HG02973 (cell line): ENCODE results near the gene ARMC6.
A peak's percentile ranks its signal among the peaks of the same experiment; 100 is the strongest.

Experiments used
- ATAC-seq: cut with Tn5 transposase; IDR thresholded peaks from one replicate; pipeline ENCODE4 v1.9.1; 2021; ENCODE audit warnings: moderate library complexity; ENCODE audit not compliant: unreplicated experiment

ARMC6 gene

DNA sequence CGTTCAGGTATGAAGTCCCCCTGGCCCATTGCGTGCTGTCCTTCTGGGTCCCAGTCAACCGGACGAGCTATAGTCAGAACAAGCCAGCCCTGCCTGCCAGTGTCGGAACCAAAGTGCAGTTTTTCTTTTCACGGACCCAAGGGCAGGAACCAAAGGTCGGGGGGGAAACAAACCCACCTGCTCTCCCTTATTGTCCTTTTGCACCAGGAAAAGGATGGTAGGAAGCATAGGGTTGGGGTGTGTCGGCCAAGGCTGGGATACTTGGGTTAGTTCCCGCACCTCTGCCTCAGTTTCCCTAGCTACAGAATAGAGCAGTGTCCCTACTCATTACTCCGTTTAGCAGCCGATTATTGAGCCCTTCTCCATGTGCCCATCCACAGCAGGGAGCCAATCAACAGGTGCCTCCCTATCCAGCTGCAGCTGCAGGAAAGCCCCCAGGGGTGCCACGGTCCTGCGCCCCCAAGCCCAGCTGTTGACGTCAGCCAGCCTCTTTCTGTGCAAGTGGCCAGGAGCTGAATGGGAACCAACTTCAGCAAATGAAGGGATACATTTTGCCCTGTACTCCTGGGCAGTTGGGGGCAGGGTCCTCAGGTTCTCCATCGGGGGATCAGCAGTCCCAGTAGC lies 21.0 kb downstream of the ARMC6 start:
- no peak for ATAC-seq

DNA sequence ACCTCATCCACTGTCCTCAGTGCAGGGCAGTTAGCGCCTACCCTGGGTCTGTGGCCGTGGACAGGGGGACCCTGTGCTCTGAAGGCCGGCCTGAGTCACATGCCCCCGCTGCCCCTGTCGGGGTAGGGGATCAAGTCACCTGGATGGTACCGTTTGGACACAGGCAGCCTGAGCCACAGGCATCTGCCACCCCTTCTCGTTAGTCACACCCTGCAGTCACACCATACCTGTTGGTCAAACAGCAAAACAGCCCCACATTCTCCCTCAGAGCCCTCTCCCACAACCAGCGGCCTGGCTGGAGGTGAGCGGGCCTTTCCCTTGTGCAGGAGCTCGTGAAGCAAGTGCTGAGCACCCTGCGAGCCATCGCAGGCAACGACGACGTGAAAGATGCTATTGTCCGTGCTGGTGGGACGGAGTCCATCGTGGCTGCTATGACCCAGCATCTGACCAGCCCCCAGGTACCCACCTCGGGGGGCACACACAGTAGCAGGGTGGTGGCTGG lies 21.6 kb downstream of the ARMC6 start:
- ATAC-seq, result no peak

- no peak for ATAC-seq
Observed at GRCh38 chr19:19055701-19056100, 22.3 kb downstream of the ARMC6 start.

DNA sequence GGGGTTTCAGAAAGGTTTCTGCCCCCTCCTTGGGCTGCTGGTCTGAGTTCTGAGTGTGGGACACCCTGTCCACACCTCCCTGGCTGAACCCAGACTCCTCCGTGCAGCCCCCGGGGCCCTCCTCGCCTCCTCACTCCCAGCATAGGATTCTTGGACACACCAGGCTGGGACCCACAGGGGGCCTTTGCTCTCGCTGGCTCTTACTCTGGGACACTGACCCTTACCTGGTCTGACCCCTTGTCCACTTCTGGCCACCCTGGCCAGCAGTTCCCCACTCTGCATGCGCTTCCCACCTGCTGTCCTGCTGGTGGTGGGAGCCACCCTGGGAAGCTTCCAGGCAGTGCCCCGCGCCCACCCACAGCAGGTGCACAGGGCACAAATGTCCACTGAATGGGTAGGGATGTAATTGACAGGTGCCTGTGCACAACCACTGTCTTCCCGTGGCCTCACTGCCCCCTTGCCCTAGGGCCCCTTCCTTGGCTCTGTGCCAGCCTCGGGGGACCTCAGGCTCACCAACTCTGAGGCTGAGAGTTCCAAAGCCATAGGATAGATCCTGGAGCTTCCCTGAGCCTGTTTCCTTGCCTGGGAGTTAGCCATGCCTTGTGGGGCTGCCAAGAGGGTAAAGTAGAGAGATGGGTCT lies 23.4 kb downstream of the ARMC6 start:
- ATAC-seq, result no peak

GRCh38 chr19:19057317-19057716 lies 23.9 kb downstream of the ARMC6 start:
- ATAC-seq, result no peak

GRCh38 chr19:19057720-19058119 lies 24.3 kb downstream of the ARMC6 start:
- ATAC-seq, result no peak

DNA sequence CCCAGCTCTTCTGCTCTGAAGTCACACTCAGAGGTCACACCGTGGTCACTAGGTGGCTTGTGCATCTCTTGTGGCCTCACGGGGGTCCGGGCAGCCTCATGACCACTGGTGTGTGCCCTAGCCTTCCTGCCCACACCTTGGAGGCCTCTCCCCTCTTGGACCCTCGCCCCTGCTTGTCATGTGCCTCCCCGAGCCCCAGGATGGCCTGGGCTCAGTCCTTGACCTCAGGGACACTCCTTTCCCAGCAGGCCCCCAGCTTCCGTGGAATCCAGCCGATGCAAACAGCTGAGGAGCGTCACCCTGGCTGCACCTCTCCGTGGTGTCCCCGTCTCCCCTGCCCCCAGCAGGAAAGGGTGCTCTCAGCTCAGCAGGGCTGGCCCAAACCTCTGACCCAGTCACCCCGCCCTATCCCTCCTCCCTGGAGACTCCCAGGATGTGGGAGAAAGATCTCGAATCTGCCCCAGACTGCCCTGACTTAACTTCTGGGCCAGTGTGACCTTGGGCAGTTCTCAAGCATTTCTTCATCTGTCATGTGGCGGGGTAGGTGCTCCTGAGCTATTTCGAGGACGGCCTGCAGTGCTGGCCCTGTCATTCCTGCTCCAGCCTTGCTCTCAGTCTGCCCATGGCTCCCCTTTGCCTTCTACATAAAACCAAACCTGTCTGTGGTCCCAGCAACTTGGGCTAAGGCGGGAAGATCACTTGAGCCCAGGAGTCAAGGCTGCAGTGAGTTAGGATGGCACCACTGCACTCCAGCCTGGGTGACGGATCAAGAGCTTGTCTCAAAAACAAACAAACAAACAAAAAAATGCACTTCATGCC lies 25.8 kb downstream of the ARMC6 start:
- no peak for ATAC-seq

DNA sequence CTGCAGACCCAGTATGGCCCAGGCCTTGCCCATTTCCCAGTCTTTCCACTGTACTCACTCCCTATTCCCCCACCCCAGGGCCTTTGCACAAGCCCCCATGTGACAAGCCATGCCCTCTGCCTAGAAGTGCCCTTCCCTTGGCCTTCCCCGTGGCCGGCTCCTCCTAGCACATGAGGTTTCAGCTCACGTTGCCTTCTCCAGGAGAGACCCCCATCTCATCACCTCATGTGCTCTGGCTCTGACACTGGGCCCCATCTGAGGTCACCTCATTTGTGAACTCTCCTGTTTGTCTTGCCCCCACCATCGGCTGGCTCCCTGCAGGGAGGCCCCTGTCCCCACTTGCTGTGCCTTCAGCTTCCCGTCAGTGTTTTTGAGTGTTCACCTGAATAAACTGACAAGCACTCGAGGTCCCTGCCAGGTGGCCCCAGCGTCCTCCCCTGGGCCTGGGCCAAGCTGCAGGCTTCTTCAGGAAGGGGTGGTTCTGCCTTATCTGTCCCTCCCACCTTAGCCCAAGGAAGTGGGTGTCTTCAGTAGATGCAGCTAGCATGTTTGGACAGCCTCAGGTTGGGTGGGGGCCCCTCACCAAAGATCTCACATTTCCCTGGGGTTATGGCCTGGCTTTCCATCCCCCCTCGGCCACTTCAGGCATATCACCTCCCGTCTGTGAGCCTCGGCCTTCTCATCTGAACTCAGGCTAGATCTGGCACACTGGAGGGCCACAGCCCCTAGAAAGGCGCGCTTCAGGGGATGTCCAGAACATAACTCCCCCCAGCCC lies 26.6 kb downstream of the ARMC6 start:
- no peak for ATAC-seq

DNA sequence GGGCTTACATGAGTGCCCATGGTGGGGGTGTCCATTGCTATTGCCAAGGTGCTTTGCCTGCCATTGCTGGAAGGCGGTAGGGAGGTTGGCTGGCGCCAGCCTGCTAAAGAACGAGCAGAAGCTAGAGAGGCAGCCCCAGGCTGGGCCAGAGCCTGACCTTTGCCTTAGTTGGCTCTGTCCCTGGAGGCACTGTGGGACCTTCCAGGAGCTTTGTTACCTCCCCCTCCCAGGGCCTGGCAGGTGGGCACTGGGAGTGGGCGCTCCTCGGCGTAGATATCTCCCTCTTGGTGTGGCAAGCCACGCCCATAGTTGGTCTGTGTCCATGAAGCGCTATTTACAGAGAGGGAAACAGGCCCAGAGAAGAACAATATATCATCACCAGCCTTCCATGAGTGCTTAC lies 28.1 kb downstream of the ARMC6 start:
- ATAC-seq, result no peak

- ATAC-seq, result no peak
Observed at GRCh38 chr19:19062454-19063182, 29.2 kb downstream of the ARMC6 start.

DNA sequence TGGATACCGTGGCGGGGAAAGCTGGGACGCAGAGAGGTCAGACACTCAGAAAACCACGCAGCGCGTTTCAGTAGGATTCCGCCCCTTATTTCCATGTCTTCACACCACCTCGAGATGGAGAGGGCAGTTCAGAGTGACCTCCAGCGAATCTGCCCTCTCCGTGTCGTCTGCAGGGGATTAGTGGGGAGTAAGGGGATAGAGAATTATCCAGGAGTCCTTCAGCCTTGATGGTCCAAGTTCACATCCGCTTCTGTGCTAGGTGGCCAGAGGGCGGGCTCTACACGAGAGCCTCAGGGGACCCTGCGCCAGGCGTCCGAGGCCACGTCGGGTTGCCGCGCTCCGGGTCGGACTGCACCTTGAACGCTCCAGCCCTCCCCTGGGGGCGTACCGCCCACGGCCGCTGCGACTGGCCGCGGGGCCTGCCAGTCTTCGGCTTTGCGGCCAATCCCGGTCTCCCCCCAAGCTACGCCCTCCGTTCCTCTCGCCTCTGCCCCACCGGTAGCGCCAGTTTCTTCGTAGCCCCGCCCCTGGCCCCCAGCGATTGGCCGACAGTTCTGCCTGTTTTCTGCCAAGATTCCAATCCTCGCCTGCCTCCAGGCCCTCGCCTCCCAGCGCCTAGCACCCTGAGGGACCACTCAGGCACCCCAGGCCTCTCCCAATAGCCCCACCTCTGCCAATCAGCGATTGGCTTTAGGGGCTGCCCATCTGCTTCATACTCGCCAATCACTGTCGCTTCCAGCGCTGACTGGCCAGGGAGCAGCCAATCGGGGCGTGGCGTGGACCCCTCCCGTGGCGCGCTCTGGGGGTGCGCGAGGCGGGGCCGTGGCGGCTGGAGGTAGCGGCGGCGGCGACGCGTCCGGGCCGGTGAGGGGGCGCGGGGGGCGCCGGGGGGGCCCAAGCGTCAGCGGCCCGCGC lies 30.0 kb downstream of the ARMC6 start, which contains the start of gene SLC25A42:
Gene SLC25A42, plus strand, starts transcription at position 812 of the 915 bp plus-strand sequence. CDS start 32,131 bp downstream, outside the sequence.
- peak; percentile 88 for ATAC-seq

DNA sequence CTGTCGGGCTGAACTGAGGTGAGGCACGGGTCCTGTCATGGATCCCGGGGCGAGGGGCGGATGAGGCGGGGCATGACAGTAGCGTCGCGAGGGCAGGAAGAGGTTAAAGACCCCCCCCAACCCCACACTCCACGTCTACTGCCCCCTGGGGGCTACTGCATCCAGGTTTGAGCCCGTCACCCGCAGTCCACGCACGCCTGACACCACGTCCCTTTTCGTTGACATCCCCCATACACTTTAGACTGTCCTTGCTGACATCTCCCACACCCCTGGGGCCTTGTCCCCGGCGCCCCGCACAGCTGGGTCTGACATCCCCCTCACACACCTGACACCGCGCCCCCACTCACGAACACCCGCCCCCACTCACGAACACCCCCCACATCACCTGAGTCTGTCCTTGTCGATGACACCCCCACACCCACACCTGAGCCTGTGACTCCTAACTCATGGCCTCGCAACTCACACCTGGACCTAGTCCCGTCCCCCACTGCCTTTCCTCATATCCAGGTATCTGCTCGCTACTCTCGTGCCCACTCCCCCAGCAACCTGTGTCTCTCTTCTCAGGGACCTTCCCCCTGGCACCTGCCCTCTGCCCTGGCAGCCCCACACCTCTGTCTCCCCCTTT lies 30.8 kb downstream of the ARMC6 start:
- no peak for ATAC-seq

DNA sequence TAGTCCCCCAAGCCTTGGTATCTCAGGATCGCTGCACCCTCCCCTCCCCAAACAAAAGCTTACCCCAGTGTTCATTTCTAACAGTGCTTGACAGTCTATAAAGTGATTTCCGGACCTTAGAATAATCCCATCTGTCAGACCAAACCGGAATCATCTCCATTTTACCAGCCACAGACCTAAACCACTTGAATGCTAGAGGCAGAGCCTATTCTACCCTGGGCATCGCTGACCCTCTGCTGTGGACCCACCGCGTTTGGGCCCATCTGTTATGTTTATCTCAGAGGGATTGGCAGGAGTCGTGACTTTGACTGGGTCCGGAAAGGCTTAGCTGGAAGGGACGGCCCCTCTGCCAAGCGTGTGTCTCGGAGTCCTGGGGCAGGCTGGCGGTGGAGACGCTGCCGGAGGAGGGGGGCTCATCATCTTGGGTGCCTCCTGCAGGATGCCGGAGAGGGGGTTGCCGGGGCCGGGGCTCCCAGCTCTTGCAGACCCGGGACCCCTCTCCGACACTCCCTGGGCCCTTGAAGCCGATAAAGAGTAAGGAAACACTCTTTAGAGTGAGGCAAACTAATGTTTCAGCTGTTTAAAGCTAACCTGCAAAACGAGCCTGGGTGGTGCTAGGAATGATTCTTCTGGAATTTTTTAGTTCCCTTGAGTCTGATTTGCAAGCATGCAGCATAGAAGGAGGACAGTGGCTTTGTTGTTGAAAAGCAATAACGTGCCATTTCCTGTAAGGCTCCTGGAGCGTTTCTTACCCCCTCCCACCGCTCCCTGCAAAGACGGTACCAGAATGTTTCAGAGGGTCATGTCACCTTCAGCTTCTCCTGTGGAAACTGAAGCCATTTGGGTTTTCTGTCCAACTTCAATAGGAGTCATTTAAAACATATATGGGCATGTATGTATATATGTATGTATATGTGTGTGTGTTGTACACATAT lies 31.7 kb downstream of the ARMC6 start:
- no peak for ATAC-seq

GRCh38 chr19:19067276-19068072 lies 34.1 kb downstream of the ARMC6 start:
- no peak for ATAC-seq

DNA sequence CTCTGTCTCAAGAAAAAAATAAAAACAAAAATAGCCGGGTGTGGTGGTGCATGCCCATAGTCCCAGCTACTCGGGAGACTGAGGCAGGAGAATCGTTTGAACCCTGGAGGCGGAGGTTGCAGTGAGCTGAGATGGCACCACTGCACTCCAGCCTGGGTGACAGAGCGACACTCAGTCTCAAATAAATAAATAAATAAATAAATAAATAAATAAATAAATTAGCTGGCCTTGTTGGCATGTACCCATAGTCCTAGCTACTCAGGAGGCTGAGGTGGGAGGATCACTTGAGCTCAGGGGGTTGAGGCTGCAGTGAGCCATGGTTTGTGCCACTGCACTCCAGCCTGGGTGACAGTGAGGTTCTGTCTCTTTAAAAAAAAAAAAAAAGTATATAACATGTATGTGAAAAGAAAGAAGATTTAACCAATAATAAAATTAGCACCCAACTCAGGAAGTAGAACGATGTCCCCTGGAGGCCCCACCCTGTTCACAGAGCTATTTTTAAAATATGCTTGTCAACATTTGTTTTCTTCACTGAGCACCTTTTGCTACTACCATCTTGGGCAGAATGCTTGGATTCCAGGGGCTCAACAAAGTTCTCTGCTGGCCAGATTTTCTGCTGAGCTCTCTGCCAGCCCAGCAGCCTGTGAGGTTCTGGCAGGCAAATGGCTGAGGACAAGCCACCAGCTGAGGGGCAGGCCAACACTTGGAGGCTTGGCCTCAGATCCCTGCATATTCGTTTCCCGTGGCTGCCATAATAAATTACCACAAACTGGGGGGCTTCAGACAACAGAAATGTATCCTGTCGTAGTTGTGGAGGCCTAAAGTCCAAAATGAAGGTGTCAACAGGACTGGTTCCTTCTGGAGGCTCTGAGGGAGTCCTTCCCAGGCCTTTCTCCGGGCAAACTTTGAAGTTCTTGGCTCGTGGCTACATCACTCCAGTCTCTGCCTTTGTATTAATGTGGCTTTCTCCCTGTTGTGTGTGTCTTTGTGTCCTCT lies 35.6 kb downstream of the ARMC6 start:
- ATAC-seq, result no peak

DNA sequence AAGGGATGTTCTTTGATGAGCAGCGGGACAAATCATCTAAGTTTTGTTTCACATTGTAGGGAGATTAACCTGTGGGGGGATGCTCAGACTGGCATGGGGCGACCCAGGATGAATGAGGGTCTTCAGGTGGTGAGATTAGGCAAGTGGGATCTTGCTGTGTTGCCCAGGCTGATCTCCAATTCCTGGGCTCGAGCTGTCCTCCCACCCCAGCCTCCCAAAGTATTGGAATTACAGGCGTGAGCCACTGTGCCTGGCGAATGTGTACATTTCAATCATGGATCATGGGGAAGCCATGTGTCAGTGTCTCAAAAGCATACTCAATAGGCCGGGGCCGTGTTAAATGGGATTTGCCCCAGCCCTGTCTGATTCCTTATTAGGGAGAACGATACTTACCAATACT lies 38.5 kb downstream of the ARMC6 start:
- ATAC-seq, result no peak
